Natural killer cell (primary cell): Measurements from ENCODE around the gene PAOX. TPM values are rescaled to one million over a fixed set of nuclear protein-coding genes. Genes with fewer than 3 reads are reported as not detected.
"Not testable (repeated sequence)": the region's sequence is repeated elsewhere in the genome, so short reads cannot be mapped to it uniquely, and the experiment has no call there.

Source experiments
- ATAC-seq, 3 donors: fragments of 150-1000 bp in 2 of 3; fragments of 200-7000 bp in 1 of 3; cut with Tn5 transposase; 1 replicate in 1 of 3; 2 replicates in 2 of 3; pipeline ENCODE4 v1.10.0; 2021; ENCODE audit warnings: mild to moderate bottlenecking in 2 of 3, moderate library complexity in 2 of 3
- DNase-seq, 2 donors: peaks; one replicate each; pipeline versions ENCODE4 v3.0.0 to v3.0.0-alpha.2; 2013 to 2021; ENCODE audit warnings: mixed read lengths in 1 of 2
- H3K27ac ChIP-seq: one replicate; pipeline ENCODE4 v1.5.1; 2013; ENCODE audit warnings: mild to moderate bottlenecking, low read length
- H3K27me3 ChIP-seq: one replicate; pipeline ENCODE4 v1.6.1; 2013; ENCODE audit warnings: low read length; ENCODE audit not compliant: control insufficient read depth, insufficient read depth
- H3K36me3 ChIP-seq: one replicate; pipeline ENCODE4 v1.6.1; 2013; ENCODE audit warnings: low read length; ENCODE audit not compliant: control insufficient read depth, insufficient read depth
- H3K4me1 ChIP-seq: one replicate; pipeline ENCODE4 v1.6.1; 2013; ENCODE audit warnings: low read length; ENCODE audit not compliant: control insufficient read depth, insufficient read depth
- H3K4me3 ChIP-seq: one replicate; pipeline ENCODE4 v1.5.1; 2013; ENCODE audit warnings: low read length
- H3K9me3 ChIP-seq: one replicate; pipeline ENCODE4 v1.6.1; 2013; ENCODE audit warnings: low read length; ENCODE audit not compliant: control insufficient read depth, insufficient read depth
- H3K27ac Mint-ChIP-seq, 2 donors: one replicate each; pipeline ENCODE4 v1.8.0; 2022; ENCODE audit warnings: mild to moderate bottlenecking in 2 of 2, mixed read lengths in 2 of 2, moderate library complexity in 1 of 2
- H3K27me3 Mint-ChIP-seq, 2 donors: one replicate each; pipeline ENCODE4 v1.8.0; 2022; ENCODE audit warnings: low read depth in 2 of 2, mixed read lengths in 2 of 2
- H3K36me3 Mint-ChIP-seq: one replicate; pipeline ENCODE4 v1.8.0; 2022; ENCODE audit warnings: mixed read lengths
- H3K4me1 Mint-ChIP-seq, 2 donors: one replicate each; pipeline ENCODE4 v1.8.0; 2022; ENCODE audit warnings: mixed read lengths in 2 of 2
- H3K4me3 Mint-ChIP-seq: one replicate; pipeline ENCODE4 v1.8.0; 2022; ENCODE audit warnings: mild to moderate bottlenecking, moderate library complexity, mixed read lengths
- H3K9me3 Mint-ChIP-seq, 2 donors: one replicate each; pipeline ENCODE4 v1.8.0; 2022; ENCODE audit warnings: mixed read lengths in 2 of 2
- WGBS: methylation state at CpG from one replicate; pipeline ENCODE4 v1.1.7; 2013; ENCODE audit warnings: missing lambda C conversion rate; ENCODE audit not compliant: insufficient coverage; 5-methylcytosine and 5-hydroxymethylcytosine counted together
- intact Hi-C: fragments of 100-400 bp; cut with micrococcal nuclease; formaldehyde crosslinking; loops from one replicate; pipeline ENCODE4 v1.14.2; 2022
- total RNA-seq, 4 donors: library from RNA; stranded (reverse); fragments of 120-200 nt in 1 of 4; gene quantifications; one replicate each; pipeline versions ENCODE4 v1.2.3 to v1.2.4, GENCODE V29; 2013 to 2022
- TF ChIP-seq, protein P1 (sequence below): fragments of 200-600 bp; IDR thresholded peaks from one replicate; pipeline ENCODE4 v1.8.0; 2022; ENCODE audit warnings: antibody characterized with exemption

Gene PAOX
- total RNA-seq, 3 donors from 2014 or later (not counting 1 experiment from before 2014, with no cell fraction given) = 4.2 to 5.8 (median 5.5) TPM

DNA sequence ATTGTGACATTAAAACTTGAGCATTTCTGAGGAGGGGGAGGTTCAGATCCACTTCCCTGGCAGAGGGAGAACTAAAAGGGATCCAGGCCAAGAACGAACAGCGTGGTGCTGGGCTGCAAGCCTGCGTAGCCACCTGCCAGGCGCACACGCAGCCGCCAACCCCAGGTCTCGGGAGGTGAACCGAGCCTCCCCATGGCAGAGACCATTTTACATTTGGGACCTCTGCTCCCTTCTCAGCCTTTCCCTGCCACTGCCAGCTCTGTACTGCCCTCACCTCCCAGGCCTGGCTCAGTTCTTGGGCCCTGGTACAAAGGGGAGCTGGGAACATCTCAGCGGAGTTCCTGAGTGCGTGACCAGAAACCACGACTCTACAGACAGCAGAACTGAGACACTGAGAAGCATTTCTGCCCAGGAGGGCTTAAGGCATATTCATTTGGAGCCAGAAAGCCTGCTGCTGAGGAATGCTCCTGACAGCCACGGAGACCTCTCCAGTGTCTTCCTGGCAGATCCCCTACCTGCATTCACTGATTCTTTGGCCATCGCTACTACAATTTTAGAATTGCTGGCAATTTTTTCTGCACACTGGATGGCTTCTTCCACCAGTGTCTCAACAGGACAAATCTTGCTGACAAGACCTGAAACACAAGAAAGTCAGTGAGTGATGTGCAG lies 13.5 kb upstream of the PAOX start:
- Mint-ChIP-seq H3K27me3 (no peaks in the 10 kb centered on the region), H3K4me1 (no peaks in the 10 kb centered on the region), H3K27ac (no peak overlapping the region), H3K36me3 (no peaks in the 10 kb centered on the region), H3K4me3 (no peak overlapping the region), H3K9me3 (no peaks in the 10 kb centered on the region)
- Histone ChIP-seq H3K36me3 (peaks cover 44% of the 10 kb centered on the region), H3K9me3 (no peaks in the 10 kb centered on the region), H3K4me1 (no peaks in the 10 kb centered on the region), H3K4me3 (no peak overlapping the region), H3K27me3 (no peaks in the 10 kb centered on the region), H3K27ac (no peak overlapping the region)
- no peak for ATAC-seq
- intact Hi-C loops = no loop called here
- DNase-seq = no peak
- 93% methylated on average over 13 of the region's 13 CpGs for WGBS
- TF ChIP-seq, protein P1, sequence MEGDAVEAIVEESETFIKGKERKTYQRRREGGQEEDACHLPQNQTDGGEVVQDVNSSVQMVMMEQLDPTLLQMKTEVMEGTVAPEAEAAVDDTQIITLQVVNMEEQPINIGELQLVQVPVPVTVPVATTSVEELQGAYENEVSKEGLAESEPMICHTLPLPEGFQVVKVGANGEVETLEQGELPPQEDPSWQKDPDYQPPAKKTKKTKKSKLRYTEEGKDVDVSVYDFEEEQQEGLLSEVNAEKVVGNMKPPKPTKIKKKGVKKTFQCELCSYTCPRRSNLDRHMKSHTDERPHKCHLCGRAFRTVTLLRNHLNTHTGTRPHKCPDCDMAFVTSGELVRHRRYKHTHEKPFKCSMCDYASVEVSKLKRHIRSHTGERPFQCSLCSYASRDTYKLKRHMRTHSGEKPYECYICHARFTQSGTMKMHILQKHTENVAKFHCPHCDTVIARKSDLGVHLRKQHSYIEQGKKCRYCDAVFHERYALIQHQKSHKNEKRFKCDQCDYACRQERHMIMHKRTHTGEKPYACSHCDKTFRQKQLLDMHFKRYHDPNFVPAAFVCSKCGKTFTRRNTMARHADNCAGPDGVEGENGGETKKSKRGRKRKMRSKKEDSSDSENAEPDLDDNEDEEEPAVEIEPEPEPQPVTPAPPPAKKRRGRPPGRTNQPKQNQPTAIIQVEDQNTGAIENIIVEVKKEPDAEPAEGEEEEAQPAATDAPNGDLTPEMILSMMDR = no peak

DNA sequence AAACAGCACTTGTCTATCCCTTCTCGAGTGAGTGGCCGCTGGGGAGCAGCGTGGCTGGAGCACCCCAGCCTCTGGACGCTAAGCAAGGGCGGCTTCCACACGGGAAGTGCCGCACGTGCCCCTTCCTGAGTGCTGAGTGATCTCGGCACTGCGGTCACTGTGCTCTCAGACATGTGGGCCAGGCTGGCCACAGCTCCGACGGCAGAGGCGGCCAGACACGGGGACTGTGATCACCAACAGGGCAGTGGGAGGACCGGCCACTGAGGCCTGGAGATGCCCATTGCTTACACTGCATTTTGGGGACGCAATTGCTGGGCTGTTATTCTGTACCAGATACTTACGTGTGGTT lies 13.0 kb upstream of the PAOX start:
- intact Hi-C loops = no loop called here
- no peaks in the 10 kb centered on the region for H3K27me3 Mint-ChIP-seq
- H3K4me1 Mint-ChIP-seq = no peaks in the 10 kb centered on the region
- Histone ChIP-seq H3K36me3 (peaks cover 44% of the 10 kb centered on the region), H3K4me3 (no peak overlapping the region), H3K27ac (no peak overlapping the region), H3K9me3 (no peaks in the 10 kb centered on the region), H3K4me1 (no peaks in the 10 kb centered on the region), H3K27me3 (no peaks in the 10 kb centered on the region)
- 91% methylated on average over 17 of the region's 17 CpGs for WGBS
- DNase-seq (no peak), ATAC-seq (no peak)
- TF ChIP-seq, protein P1 = no peak
- no peaks in the 10 kb centered on the region for H3K36me3 Mint-ChIP-seq
- no peaks in the 10 kb centered on the region for H3K9me3 Mint-ChIP-seq
- H3K27ac Mint-ChIP-seq = no peak overlapping the region
- H3K4me3 Mint-ChIP-seq = no peak overlapping the region

DNA sequence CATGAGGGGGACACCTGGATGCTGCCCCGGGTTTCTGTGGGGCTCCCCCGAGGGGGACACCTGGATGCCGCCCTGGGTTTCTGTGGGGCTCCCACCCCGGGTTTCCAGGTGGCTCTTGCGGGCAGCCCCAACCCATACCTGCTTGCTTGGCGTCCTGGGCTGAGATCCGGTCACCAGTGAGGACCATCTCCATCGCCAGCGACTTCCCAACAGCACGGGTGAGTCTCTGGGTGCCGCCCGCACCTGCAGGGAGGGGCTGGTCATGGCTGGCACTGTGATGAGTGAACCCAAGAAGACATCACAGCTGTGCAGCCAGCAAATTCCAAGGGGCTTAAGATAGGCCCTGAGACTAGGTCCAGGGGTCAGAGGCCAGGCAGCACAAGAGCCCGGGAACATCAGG lies 12.3 kb upstream of the PAOX start:
- ATAC-seq (no peak), DNase-seq (no peak)
- Mint-ChIP-seq H3K27me3 (no peaks in the 10 kb centered on the region), H3K4me1 (no peaks in the 10 kb centered on the region), H3K4me3 (no peak overlapping the region), H3K9me3 (no peaks in the 10 kb centered on the region), H3K27ac (no peak overlapping the region), H3K36me3 (no peaks in the 10 kb centered on the region)
- no peaks in the 10 kb centered on the region for H3K4me1 ChIP-seq
- TF ChIP-seq, protein P1 = no peak
- peaks cover 44% of the 10 kb centered on the region for H3K36me3 ChIP-seq
- 96% methylated on average over 13 of the region's 13 CpGs for whole genome bisulfite sequencing
- no peaks in the 10 kb centered on the region for H3K27me3 ChIP-seq
- intact Hi-C loops = no loop called here
- H3K4me3 ChIP-seq = no peak overlapping the region
- H3K9me3 ChIP-seq = no peaks in the 10 kb centered on the region
- H3K27ac ChIP-seq = no peak overlapping the region

DNA sequence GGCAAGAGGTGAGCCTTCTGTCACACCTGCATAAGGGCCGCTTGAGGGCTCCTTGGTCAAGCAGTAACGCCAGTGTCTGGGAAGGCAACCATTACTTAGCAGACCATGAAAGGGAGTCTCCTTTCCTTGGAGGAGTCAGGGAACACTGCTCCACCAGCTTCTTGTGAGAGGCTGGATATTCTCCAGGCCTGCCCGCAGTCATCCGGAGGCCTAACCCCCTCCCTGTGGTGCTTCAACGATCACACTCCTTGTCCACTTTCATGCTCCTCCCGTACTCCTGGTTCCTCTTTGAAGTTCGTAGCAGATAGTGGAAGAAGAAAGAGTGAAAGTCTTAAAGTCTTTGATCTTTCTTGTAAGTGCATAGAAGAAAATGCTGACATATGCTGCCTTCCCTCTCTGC lies 11.6 kb upstream of the PAOX start:
- H3K4me3 Mint-ChIP-seq, DNase-seq, H3K9me3 ChIP-seq, H3K9me3 Mint-ChIP-seq, H3K27ac ChIP-seq, H3K27ac Mint-ChIP-seq, H3K36me3 Mint-ChIP-seq, H3K4me1 ChIP-seq, H3K4me1 Mint-ChIP-seq, ATAC-seq, H3K27me3 ChIP-seq, H3K4me3 ChIP-seq, intact Hi-C loops, H3K27me3 Mint-ChIP-seq: not testable (repeated sequence)
- H3K36me3 ChIP-seq = peaks cover 44% of the 10 kb centered on the region
- 80% methylated on average over 1 of the region's 7 CpGs for WGBS
